NCI-H2107 (cell line): ENCODE data around the gene IL1RAPL1.

ENCODE experiments used
- DNase-seq: peaks from one replicate; lab custom pipeline; 2025; lab: John Stamatoyannopoulos, UW

IL1RAPL1 gene

GRCh38 chrX:29903360-29903759, 1316.1 kb downstream of the IL1RAPL1 start:
- no peak for DNase-seq

- DNase-seq = no peak
These were observed 1324.4 kb downstream of the IL1RAPL1 start for GRCh38 chrX:29911673-29912072.

- DNase-seq = no peak
These were observed 1326.4 kb downstream of the IL1RAPL1 start for GRCh38 chrX:29913647-29914046.

- DNase-seq = no peak
These were observed 1335.4 kb downstream of the IL1RAPL1 start for GRCh38 chrX:29922607-29923006.

- DNase-seq = no peak
These were observed 1338.8 kb downstream of the IL1RAPL1 start for GRCh38 chrX:29926056-29926455.

- no peak for DNase-seq
These were observed 1339.4 kb downstream of the IL1RAPL1 start for GRCh38 chrX:29926659-29927058.

- no peak for DNase-seq
These were observed 1348.2 kb downstream of the IL1RAPL1 start for GRCh38 chrX:29935455-29935854.

GRCh38 chrX:29940750-29941149, 1353.5 kb downstream of the IL1RAPL1 start:
- no peak for DNase-seq

GRCh38 chrX:29941287-29941686, 1354.0 kb downstream of the IL1RAPL1 start:
- no peak for DNase-seq

- DNase-seq = no peak
These were observed 1360.0 kb downstream of the IL1RAPL1 start for GRCh38 chrX:29947225-29947624.

- DNase-seq = no peak
These were observed 1361.4 kb downstream of the IL1RAPL1 start for GRCh38 chrX:29948653-29949052.

- DNase-seq = no peak
These were observed 1364.8 kb downstream of the IL1RAPL1 start for GRCh38 chrX:29952016-29952415.

GRCh38 chrX:29962061-29962460, 1374.8 kb downstream of the IL1RAPL1 start:
- no peak for DNase-seq

GRCh38 chrX:29965634-29966033, 1378.4 kb downstream of the IL1RAPL1 start:
- DNase-seq = no peak

GRCh38 chrX:29992083-29992482, 1404.8 kb downstream of the IL1RAPL1 start:
- DNase-seq = no peak

GRCh38 chrX:30005813-30006212, 1418.6 kb downstream of the IL1RAPL1 start:
- DNase-seq = no peak
